GM21529 (cell line): ENCODE measurements around the gene DYNC2I2.
"Not testable (repeated sequence)": the region's sequence is repeated elsewhere in the genome, so short reads cannot be mapped to it uniquely, and the experiment has no call there.

Source experiments
- ATAC-seq: cut with Tn5 transposase; IDR thresholded peaks from one replicate; pipeline ENCODE4 v1.9.1; 2021; ENCODE audit not compliant: unreplicated experiment

The DYNC2I2 gene

DNA sequence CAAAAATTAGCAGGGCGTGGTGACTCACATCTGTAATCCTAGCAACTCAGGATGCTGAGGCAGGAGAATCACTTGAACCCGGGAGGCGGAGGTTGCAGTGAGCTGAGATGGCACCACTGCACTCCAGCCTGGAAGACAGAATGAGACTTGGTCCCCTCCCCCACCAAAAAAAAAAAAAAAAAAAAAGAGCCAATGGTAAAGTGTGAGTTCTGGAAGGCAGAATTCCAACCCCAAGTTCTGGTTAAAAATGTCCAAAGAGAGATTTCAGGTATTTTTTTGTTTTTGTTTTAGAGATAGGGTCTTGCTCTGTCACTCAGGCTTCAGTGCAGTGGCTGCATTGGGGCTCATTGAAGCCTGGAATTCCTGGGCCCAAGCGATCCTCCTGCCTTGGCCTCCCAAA is 30.8 kb upstream of the DYNC2I2 start:
- no peak for ATAC-seq

DNA sequence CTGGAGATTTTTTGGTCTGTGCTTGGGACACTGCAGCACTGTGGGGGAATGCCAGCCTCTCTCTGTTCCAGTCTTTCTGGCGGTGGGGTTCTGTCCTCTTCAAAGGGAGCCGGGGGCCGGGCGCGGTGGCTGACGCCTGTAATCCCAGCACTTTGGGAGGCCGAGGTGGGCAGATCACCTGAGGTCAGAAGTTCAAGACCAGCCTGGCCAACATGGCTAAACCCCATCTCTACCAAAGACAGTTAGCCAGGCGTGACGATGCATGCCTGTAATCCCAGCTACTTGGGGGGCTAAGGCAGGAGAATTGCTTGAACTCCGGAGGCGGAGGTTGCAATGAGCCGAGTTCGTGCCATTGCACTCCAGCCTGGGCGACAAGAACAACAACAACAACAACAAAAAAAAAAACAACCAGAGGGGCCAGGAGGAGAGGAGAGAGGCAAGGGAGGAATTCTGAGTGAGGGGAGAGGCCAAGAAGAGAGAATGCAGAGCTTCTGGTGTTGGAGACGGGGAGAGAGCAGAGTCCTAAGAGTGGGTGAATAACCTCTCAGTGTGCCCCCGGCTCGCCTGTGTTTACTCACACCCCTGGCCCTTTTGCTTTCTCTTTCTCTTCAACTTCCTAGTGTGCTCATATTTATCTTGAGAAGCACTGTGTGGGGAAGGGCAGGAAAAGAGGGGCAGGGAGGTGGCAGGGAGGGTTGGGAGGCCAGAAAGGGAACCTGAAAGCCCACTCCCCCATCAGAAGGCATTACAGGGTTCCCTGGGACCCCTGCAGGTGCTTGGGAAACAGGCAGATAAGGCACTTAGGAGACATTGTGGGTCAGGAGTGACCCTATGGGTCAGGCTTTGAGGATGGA is 29.2 kb upstream of the DYNC2I2 start:
- ATAC-seq, result no peak

DNA sequence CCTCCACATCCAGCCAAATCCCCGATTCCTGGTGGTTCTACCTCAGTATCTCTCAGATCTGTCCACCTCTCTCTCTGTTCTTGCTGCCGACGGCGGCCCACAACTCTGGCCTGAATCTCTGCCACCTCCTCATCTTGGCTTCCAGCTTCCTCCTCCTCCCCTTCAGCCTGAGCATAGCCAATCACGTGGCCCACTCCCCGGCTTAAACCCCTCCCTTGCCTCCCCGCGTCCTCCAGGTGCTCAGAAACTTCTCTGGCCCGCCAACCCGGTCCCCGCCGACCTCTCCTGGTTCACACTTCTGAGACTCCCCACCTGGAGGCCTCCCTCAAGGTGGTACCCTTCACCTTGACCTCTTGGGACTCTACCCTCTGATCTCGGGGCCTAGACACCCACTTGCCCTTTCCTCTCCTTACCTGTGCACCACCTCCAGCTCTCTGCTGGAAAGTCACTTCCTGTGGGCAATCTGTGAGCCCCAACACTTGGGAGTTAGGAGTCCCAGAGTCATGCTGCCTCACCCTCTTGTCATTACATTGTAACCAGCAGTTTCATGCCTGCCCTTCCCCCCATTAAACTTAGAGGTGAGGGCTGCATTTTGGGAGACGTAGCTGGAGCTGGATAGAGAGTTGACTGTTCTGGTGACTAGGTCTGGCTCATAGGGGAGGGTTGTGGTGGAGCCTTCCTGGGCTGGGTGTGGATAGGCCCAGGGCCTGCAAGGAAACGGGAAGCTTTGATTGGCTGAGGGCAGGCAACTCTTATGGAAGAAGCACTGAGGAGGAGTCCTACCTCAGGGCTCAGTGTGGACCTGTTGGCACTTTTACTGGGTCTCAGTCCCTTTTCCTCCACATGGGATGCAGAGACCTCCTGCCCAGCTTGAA is 27.9 kb upstream of the DYNC2I2 start:
- peak; percentile 37 for ATAC-seq

DNA sequence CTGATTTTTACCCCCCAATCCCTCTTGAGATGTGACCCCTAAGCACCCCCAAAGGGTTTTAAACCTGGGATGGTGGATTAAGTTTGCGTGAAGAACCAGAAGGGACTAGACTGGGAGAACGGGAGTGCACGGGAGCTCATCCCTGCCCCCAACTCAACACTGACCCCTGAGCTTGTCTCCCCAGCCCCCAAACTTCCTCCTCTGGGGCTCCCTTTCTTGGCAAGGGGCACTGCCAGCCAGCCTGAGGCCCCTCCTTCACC is 27.3 kb upstream of the DYNC2I2 start:
- no peak for ATAC-seq

DNA sequence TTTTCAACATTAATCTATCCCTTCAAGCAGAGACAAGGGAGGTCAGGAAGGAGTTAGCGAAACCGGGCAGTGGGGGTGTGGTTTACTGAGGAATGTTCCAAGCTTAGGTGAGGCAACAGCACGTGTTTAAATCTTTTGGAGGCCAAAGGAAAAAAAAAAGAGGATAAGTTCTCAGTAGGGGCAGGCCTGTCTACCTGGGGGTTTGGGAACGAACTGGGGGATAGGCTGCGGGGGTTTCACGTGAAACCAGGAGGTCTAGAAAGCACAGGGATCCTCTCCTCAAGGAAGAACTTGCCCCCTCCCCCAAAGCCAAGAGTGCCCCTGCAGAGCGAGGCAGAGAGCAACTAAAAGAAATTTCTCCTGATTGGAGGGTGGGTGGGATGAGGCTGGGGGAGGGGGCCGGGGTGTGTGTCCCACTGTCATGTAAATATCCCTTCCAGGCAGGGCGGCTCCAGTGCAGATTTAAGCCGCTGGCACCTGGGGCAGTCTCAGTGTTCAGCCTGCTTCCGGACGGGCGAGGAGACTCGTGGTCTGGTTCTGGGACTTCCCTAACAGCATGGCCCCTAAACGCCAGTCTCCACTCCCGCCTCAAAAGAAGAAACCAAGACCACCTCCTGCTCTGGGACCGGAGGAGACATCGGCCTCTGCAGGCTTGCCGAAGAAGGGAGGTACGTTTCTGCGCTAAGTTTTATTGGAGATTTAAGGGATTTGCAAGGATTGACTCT is 26.9 kb upstream of the DYNC2I2 start:
- no peak for ATAC-seq

DNA sequence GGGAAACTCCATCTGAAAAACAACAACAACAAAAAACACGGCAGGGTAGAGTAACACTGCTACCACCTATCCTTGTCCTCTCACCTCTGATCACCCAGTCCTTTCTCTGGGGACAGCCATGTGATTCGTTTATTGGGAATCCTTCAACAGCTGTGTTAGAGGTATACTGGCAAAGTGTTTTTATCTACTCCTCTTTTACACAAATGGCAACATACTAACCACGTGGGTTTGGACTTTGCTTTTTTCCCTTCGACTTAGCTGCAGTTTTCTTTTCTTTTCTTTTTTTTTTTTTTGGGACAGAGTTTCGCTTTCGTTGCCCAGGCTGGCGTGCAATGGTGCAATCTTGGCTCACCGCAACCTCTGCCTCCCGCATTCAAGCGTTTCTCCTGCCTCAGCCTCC is 21.1 kb upstream of the DYNC2I2 start:
- ATAC-seq, result no peak

DNA sequence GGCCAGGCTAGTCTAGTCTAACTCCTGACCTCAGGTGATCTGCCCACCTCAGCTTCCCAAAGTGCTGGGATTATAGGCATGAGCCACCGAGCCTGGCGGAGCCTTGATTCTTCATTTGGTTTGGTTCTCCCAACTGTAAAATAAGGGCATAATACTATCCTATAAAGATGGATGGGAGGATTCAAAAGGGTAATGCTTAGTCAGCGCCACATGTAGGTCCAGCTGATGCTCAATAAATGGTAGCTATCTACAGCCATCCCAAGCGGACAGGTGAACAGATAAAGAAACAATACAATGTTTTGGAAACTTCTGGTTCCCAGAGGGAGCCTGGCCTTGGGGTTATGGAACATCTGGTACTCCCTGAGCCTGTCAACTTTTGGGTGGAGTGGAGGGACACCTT is 18.7 kb upstream of the DYNC2I2 start:
- ATAC-seq, result no peak

DNA sequence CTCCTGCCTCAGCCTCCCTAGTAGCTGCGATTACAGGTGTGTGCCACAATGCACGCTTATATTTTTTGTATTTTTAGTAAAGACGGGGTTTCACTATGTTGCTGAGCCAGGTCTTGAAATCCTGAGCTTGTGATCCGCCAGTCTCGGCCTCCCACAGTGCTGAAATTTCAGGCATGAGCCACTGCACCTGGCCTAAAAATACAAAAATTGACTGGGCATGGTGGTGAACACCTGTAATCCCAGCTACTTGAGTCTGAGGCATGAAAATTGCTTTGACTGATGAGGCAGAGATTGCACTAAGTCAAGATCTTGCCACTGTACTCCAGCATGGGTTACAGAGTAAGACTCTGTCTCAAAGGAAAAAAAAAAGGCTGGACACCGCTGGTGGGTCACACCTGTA is 13.1 kb upstream of the DYNC2I2 start:
- ATAC-seq, result no peak

DNA sequence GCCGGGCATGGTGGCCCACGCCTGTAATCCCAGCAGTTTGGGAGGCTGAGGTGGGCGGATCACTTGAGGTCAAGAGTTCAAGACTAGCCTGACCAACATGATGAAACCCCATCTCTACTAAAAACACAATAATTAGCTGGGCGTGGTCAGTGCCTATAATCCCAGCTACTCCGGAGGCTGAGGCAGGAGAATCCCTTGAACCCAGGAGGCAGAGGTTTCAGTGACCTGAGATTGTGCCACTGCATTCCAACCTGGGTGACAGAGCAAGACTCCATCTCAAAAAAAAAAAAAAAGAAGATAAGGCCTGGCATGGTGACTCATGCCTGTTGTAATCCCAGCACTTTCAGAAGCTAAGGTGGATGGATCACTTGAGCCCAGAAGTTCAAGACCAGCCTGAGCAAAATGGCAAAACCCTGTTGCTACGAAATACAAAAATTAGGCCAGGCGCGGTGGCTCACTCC is 9.9 kb upstream of the DYNC2I2 start:
- ATAC-seq, result not testable (repeated sequence)

DNA sequence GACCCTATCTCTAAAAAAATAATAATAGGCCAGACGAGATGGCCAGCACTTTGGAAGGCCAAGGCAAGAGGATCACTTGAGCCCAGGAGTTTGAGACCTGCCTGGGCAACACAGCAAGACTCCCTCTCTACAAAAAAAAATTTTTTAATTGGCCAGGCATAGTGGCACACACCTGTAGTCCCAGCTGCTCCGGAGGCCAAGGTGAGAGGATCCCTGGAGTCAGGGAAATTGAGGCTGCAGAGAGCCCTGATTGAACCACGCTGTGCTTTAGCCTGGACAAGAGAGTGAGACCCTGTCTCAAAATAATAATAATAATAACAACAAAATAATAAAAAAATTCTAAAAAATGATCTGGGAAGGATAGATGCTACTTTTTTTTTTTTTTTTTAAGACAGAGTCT is 1.1 kb upstream of the DYNC2I2 start:
- ATAC-seq, result no peak

DNA sequence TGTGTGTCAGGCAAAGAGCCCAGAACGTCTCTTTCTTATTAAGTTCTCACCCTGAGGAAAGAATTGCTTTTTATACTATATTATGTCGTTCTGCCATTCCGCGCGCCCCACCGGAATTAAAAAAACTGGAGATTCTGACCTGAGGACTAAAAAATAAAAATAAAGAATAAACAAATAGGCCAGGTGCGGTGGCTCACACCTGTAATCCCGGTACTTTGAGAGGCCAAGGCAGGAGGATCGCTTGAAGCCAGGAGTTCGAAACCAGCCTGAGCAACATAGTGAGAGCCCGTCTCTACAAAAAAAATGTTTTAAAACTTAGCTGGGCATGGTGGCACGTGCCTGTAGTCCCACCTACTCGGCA is 677 bp upstream of the DYNC2I2 start:
- ATAC-seq, result no peak

DNA sequence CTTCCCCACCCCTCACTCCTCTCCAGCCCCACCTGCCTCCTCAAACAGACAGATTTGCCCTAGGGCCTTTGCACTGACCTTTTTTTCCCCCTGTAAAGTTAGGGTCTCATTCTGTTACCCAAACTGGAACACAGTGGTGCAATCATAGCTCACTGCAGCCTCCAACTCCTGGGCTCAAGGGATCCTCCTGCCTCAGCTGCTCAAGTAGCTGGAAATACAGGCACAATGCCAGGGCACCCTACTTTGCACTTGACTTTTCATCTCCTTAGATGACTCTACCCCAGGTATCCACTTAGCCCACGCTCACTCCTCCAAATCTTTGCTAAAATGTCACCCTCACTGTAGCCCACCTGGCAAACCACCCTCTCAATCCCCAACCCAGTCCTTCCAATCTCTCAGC is 2.2 kb downstream of the DYNC2I2 start:
- ATAC-seq, result no peak

DNA sequence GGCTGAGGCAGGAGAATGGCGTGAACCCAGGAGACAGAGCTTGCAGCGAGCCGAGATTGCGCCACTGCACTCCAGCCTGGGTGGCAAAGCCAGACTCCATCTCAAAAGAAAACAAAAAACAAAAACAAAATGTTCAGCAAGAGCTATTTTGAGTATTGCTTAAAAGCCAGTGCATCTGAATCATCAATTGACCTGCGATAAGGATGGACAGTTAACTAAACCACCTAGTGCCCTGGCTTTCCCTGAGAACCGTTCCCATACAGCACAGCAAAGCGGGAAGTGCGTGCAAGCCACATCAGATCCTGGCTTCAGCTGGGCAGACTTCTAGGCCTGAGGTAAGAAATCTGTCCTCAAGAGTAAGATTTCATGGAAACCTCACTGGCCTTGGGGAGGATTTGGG is 2.7 kb downstream of the DYNC2I2 start:
- no peak for ATAC-seq

DNA sequence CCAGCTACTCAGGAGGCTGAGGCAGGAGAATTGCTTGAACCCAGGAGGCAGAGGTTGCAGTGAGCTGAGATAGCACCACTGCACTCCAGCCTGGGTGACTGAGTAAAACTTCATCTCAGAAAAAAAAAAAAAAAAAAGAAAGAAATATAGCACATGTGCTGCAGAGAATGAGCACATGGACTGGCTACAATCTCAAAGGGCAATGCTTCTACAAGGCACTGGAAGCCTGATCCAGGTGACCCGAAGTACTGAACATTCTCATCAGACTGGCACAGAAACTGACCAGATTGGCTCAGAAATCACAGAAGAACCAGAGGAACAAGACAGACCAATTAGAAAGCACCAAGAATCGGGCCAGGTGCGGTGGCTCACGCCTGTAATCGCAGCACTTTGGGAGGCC is 4.8 kb downstream of the DYNC2I2 start:
- no peak for ATAC-seq

DNA sequence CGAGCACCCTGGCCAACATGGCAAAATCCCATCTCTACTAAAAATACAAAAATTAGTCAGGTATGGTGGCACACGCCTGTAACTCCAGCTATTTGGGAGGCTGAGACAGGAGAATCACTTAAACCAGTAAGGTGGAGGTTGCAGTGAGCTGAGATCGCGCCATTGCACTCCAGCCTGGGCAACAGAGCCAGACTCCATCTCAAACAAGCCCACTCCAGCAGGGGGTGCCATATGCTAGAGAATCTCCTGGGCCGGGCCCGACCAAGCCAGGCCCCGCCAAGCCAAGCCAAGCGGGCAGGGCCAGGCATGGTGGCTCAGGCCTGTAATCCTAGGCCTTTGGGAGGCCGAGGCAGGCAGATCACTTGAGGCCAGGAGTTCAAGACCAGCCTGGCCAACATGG is 8.4 kb downstream of the DYNC2I2 start:
- not testable (repeated sequence) for ATAC-seq

DNA sequence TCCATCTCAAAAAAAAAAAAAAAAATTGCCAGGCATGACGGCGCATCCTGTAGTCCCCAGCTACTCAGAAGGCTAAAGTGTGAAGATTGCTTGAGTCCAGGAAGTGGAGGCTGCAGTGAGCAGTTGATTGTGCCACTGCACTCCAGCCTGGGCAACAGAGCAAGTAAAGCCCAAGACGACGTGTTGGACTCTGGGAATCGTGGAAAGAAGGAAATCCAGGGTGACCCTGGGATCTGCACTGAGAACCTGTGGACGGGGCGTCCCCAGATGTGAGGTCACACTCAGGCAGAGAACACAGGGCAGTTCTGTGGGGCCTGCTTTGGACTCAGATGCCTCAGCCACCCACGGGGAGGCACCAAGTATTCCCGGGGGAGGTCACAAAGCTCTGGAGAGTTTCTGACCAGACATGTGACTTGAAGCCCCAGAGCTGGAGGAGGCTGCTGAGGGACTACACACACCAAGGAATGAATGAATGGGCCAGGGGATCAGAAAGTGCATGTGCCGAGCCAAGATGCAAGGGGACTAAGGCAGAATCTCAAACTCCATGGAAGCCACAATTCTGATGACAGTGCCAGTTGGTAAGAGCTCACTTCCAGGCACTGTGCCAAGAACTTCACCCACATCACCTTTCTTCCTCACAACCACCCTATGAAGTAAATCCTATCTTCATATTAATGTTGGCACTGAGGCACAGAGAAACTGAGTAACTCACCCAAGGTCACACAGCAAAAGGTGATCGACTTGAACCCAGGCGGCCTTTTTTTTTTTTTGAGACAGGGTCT is 12.9 kb downstream of the DYNC2I2 start:
- ATAC-seq, result peak; percentile 62

DNA sequence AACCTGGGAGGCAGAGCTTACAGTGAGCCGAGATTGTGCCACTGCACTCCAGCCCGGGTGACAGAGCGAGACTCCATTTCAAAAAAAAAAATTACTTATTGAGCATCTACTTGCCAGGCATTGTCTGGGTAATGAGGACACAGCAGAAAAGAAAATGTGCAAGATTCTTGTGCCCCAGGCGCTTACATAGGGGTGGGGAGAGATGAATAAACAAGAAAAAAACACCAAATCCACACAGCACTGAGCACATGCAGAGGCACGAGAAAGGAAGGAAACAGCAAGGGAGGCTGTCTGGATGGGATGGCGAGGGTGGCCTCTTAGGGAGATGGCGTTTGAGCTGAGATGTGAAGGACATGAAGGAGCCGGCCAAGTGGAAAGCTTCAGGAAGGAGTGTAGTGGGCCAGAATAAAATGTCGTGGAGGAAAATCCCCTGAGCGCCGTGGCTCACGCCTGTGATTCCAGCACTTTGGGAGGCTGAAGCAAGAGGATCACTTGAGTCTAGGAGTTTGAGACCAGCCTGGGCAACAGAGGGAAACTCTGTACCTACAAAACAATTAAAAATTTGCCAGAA is 13.9 kb downstream of the DYNC2I2 start:
- ATAC-seq, result no peak

DNA sequence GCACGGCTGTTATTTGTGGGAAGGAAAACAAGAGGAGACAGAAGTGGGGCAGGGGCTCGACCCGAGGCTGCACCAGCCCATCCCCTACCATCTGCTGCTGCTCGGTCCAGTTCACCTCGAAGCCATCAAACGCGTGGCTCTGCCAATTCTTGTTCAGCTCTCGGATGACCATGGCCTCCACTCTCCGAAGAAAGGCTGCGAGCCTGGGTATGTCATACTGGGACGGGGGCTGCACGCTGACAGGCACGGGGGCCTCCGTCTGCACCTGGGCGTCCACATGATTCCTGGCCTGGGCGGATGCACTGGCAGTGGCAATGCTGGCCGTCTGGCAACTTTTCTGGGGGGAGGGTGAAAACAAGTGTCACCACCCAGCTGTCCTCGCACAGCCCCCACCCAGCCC is 16.0 kb downstream of the DYNC2I2 start:
- ATAC-seq, result no peak

DNA sequence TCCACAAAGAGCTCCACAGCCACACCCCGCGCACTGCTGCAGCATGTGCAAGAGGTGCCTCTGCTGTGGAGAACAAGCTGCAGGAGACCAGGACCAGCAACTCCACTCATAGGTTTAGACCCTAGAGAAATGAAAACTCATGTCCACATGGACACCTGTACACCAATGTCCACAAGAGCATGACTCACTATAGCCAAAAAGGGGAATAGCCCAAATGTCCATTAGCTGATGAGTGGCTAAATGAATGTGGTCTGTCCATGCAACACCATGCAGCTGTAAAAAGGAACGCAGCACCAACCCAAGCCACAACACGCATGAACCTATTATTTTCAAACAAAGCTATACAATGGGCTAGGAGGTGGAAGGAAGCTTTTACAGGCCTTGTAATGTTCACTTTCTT is 18.1 kb downstream of the DYNC2I2 start:
- ATAC-seq, result no peak

DNA sequence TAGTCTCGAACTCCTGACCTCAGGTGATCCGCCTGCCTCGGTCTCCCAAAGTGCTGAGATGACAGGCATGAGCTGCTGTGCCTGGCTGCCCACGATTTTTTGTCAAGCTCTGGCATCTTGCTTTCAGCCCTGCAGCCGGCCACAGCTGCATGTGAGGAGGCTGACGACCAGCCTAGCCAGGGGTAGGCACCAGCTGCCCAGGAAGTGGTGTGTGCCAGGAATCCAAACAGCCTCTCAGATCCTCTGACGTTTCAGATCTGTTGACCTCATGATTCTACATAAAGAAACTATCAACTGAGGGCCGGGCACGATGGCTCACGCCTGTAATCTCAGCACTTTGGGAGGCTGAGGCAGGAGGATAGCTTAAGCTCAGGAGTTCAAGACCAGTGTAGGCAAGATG is 19.0 kb downstream of the DYNC2I2 start:
- ATAC-seq, result no peak
